Right forelimb (tissue), 1 donor: ENCODE results near the gene PCARE.

Experiments used
- DNase-seq: peaks from one replicate; pipeline ENCODE4 v3.0.0-alpha.2; 2018

The PCARE gene

DNA sequence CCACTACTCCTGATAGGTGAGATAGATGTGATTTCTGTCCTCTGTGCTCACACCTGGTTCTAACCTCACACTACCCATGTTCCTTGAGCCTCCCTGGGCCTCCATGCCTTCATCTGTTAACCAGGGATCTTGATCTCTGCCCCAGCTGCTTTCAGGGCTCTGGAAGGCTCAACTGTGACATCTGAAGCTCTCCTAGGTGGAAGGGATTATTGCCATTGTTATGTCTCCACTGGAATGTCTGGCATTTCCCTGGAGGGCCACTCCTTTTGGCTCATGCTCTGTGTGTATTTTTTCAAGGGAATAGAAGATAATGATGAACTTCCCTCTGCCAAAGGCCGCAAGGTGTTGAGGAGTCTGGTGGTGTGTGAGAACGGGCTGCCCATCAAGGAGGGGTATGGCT, 41.2 kb downstream of the PCARE start:
- DNase-seq: no peak

DNA sequence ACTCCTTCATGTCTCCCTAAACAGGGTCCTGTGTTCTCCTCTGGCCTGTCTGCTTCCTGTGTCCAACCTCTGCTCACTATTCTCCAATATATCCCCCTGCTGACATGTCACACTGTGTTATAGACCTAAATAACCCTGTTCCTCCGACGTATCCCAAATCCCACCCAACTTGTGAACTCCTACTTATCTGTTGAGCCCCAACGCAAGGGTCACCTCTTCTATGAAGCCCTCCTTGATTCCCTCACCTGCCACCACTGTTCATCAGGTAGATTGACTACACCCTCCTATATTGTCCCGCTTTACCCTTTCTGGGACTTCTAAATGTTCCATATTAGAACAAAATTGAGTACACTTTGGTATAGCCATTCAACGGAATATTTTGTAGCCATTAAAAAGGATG, 42.1 kb downstream of the PCARE start:
- DNase-seq: no peak

DNA sequence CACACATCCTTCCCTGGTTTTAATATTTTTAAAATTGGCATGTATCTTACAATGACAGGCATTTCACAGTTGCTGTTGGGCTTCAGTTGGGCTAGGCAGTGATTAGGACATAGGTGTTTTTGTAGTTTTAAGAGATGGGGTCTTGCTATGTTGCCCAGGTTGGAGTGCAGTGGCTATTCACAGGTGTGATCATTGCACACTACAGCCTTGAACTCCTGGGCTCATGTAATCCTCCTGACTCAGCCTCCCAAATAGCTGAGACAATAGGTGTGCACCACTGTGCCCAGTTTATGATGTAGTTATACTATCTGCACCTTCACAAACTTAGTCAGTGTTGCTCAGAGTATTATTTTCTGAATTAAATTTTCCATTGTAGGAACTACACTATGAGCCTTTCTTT, 43.3 kb downstream of the PCARE start:
- no peak for DNase-seq

DNA sequence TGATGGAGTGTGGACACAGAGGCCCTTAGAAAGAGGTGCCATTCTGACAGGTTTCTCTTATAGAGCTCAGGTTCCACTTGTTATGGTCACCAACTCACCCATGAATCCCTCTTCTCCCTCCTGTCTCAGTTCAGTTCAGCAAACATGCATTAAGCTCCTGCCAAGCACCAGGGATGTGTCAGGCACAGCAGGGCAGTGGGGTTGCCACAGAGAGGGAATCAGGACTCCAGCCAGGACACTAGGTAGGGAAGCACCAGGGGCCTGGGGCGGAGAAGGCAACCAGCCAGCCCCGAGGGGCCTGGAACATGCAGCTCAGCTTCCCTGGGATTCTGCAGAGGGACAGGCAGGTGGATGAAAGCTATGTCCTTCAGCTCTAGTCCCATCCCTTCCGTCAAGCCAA, 48.6 kb downstream of the PCARE start:
- no peak for DNase-seq

DNA sequence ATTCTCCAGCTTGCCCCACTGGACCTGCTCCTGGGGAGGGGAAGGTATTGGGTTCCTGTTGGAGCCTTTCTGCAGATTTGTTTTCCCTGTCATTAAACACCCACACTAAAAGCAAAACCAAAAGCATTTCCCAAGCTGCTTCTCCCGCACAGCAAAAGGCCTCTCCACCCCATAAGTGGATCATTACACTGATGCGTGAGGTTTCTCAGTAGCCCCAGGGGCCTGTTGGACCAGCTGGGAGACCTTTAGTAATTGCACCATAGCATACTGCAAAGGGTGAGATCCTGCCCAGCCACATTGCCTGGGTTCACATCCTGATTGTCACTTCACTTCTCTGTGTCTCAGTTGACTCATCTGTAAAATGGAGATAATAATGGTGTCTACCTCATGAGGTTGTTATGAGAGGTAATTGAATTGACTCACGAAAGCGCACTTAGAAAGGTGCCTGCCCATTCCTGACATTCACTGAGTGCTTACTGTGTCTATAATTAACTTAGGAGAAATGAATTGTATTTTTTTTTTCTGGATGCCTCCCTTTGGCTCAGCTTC, 49.4 kb downstream of the PCARE start:
- no peak for DNase-seq

DNA sequence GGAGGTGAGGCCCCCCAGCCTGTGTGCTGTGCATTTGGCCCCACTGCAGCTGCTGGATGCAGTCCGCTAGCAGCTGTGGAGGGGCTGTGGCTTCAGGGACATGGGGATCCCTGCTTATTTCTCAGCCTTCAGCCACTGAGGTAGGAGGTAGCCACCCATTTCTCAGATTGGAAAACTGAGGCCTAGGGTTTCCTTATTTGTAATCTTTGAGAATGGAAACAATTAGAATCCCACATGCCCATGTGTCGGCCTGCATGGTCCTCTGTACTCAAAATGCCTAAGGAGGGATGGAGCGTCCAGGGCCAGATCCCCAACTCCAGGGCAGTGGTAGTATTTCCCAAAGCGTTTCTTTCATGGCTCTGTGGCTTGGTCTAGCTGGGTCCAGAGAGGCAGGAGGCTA, 51.1 kb downstream of the PCARE start:
- DNase-seq: no peak

DNA sequence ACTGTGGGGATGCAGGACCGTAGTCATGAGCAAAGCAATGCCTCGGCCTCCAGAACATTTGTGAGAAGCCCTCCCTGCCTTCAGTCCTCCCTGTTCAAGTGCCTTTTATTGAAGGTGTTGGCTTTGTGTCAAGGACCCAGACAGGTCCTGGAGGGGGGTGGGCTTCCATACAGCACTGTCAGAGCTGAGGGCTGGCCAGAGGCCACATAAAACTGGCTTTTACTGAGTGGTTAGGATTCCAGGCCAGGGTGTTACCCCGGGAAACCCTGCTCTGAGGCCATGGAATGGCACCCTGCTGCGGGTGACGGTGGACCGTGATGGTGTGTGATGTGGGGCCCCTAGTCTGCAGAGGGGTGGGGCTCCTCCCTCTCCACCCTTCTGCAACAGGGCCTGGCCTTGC, 51.6 kb downstream of the PCARE start:
- no peak for DNase-seq

DNA sequence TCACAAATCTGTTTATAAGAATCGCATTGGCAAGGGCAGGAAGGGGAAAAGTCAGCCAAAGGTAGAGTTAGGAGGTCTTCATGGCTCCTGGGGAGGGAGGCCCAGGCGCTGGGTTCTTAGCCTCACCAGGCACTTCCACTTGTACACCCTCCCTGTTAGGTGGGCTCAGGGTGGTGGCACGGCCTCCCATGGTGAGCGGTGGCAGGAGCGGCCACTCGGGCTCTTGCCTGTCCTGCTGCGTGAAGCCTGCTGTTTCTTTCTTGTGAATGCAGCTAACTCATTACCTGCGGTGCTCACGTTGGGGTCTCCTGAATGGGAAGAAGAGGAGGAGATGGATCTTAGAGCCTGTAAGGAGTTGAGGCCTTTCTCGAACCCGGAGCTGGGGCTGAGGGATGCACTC, 52.4 kb downstream of the PCARE start:
- DNase-seq: no peak

DNA sequence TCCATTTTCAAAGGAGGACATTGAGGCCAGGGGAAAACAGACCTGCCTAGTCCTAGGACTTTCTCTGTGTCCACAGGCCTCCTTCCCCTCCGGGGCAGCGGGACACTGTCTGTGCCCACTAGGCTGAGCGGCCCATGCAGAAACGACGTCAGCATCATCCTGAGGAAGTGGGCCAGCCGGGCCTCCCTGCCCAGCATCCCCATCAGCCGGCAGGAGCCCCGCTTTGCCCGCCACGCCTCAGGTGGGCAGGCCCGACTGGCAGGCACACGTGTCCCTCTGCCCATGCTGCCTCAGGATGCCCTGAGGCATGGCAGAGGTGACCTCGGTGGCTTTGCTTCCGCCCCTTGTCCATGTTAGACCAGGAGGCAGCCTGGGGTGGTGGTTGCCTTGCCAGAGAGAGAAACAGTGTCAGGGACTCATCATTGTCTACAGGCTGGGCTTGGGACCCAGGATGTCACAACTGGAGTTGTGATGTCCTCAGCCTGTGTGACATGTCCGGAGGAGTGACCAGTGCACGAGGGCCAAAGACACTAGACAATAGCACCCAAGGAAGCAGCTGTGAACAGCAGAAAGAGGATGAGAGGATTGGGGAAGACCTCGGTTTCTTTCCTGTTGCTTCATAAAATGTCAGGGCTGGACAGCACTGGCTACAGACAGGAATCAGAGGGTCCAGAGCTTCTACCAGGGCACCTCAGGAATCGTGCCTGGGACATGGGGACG, 56.4 kb downstream of the PCARE start:
- no peak for DNase-seq

DNA sequence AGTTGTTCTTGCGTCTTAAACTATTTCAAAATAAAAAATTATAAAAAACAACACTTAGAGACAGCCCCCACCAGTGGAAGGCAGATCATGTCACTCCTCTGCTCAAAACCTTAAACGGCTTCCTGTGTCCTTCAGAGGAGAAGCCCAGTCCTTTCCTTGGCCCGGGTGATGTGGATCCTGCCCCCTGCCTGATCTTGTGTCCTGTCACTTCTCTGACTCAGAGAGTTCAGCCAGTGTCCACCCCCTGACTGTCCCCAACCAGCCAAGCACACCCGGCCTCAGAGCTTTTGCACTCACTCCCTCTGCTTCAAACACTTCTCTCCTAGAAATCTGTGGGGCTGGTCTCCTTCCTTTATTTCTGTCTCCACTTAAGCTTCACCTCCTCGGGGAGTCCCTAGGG, 57.8 kb downstream of the PCARE start:
- DNase-seq: no peak

DNA sequence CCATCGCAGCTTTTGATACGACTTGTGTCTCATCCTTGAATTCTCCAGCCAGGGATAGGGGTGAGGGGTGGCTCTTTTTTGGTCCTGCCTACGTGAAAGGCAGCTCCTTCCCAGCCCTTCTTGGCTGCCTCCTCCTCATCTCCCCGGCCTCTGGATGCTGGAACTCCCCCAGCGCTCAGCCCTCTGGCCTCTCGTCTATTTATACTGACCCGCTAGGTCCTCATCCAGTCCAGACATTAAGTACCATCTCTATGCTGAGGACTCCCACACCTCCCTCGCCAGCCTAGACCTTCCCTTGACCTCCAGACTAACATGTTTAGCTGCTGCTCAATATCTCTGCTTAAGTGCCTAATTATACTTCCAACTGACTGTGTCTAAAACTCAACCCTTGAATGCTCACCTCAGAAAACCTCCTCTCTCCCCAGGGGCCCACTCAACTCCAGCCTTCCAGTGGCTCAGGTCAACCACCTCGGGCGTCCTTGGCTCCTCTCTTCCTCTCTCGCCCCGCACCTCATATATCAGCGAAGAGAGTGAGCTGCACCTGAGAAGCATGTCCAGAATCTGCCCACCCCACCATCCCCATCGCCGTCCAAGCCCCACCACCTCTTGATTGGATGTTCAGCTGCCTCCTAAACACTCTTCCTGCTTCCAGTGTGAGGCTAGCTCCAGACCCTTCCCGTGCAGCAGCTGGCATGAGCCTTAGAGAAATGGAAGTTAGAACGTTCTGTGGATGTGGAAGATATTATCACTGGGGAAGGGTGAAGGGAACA, 58.4 kb downstream of the PCARE start:
- DNase-seq: no peak

DNA sequence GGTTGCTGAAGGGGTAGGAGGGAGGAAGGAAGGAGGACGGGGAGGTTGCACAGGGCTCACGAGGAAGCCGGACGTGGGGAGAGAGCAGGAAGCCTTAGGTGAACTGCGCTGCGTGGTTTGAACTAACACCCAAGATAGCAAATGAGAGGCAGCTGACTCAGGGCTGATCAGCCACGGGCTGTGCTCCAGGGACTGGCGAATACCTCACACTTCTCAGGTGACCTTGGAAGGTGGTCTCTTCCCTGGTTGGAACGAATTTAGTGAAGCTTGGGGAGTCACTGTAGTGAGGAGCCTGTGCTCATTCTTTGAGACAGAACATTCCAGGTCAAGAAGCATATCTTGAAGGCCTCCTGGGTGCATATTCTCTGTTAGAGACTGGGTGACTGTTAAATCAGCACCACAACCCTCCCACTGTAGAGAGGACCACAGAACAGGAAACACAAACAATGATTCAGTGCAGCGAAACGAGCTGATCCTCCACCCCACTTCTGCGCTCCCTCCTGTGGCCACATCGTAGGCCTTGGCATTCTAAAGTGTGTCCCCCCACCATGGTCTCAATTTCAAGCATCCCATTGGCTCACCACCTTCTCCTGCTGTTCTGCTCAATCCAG, 59.4 kb downstream of the PCARE start:
- DNase-seq: no peak

DNA sequence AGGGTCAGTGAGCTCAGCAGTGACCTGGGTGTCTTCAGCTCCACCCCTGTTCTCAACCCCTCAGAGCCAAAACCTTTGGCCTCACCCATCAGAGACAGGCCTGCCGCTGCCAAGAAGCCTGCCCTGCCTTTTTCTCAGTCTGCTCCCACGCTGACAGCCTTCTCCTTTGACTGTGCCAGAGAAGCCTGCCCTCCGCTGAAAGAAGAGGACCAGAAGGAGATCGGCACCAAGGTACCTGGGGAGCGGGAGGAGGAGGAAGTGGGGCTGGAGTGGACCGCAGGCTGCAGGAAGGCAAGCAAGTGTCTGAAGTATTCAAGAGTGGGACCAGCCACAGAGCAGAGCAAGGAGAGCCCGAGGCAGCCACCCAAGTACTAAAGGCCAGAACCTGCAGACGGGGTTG, 60.0 kb downstream of the PCARE start:
- no peak for DNase-seq

DNA sequence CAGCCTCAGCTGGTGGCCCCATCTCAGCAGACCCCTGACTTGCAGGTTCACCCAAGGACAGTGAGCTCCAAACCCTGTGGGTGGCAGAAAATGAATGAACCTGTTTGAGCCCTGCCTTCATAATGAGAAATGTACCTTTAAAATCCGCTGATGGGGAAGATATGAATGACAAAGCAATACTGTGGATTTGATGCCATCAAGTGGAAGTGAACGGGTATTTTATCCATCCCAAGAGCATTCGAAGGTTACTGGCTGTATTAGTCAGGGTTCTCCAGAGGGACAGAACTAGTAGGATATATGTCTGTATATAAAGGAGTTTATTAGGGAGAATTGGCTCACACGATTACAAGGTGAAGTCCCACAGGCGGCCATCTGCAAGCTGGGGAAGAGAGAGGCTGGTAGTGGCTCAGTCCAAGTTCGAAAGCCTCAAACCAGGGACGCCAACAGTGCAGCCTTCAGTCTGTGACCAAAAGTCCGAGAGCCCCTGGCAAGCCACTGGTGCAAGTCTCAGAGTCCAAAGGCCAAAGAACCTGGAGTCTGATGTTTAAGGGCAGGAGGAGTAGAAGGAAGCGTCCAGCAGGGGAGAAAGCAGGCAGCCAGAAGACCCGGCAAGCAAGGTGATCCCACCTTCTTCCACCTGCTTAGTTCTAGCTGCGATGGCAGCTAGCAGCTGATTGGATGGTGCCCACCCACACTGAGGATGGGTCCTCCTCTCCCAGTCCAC, 61.1 kb downstream of the PCARE start:
- no peak for DNase-seq

DNA sequence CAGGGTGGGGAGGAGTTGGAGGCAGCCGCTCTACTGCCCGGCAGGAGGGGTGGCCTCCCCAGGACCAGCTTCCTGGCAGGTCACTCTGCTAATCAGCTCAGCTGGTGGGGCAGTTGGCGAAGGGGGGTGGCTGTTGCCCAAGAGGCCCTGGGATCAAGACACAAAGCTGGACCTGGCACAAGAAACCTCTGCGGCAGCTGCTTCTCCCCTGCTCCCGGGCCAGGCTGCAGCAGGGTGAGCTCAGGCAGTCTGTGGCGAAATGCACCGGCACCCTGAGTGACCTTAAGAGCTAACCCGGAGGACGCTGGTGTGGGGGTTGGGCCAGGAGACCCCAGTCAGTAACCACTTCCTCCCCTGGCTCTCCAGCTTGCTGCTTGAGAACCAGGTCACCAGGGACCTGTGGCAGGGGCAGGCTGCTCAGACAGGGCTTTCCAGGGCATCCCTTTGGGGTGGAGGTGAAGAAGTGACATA, 62.1 kb downstream of the PCARE start:
- no peak for DNase-seq
